MM.1S (cell line): Measurements from ENCODE around the gene PCCA.

Experiments
- DNase-seq: peaks from one replicate; pipeline ENCODE4 v3.0.0-alpha.2; 2015
- H2AFZ ChIP-seq: fragments of 300-600 bp; sonication (generic); 2 replicates; pipeline ENCODE4 v1.6.0; 2016; ENCODE audit warnings: antibody characterized with exemption, low read length
- H3F3A ChIP-seq: fragments of 300-600 bp; sonication (generic); 2 replicates; pipeline ENCODE4 v1.6.1; 2016; ENCODE audit warnings: mild to moderate bottlenecking, antibody characterized with exemption, low read length, moderate library complexity, mixed read lengths; ENCODE audit not compliant: insufficient read depth
- H3K27ac ChIP-seq: fragments of 300-600 bp; sonication (generic); 2 replicates; pipeline ENCODE4 v1.5.1; 2016; ENCODE audit warnings: mild to moderate bottlenecking, low read length
- H3K27me3 ChIP-seq: fragments of 300-600 bp; sonication (generic); replicated peaks from 2 replicates; pipeline ENCODE4 v1.6.0; 2016; ENCODE audit warnings: low read length; ENCODE audit not compliant: insufficient read depth
- H3K36me3 ChIP-seq: fragments of 300-600 bp; sonication (generic); replicated peaks from 2 replicates; pipeline ENCODE4 v1.6.1; 2016; ENCODE audit warnings: mild to moderate bottlenecking, low read length, mixed read lengths; ENCODE audit not compliant: insufficient read depth
- H3K4me1 ChIP-seq: fragments of 300-600 bp; sonication (generic); 2 replicates; pipeline ENCODE4 v1.6.1; 2016; ENCODE audit warnings: low read length, mixed read lengths
- H3K4me2 ChIP-seq: fragments of 300-600 bp; sonication (generic); 2 replicates; pipeline ENCODE4 v1.6.0; 2016; ENCODE audit warnings: low read depth, low read length
- H3K4me3 ChIP-seq: fragments of 300-600 bp; sonication (generic); 2 replicates; pipeline ENCODE4 v1.5.1; 2016; ENCODE audit warnings: low read length, mixed read lengths
- H3K79me2 ChIP-seq: fragments of 300-600 bp; sonication (generic); 2 replicates; pipeline ENCODE4 v1.6.1; 2016; ENCODE audit warnings: mixed run types, low read length, mixed read lengths
- H3K9ac ChIP-seq: fragments of 300-600 bp; sonication (generic); 2 replicates; pipeline ENCODE4 v1.6.1; 2016; ENCODE audit warnings: low read length, mixed read lengths
- H3K9me2 ChIP-seq: fragments of 300-600 bp; sonication (generic); replicated peaks from 2 replicates; pipeline ENCODE4 v1.6.1; 2016; ENCODE audit warnings: mild to moderate bottlenecking, low read length, mixed read lengths; ENCODE audit not compliant: insufficient read depth
- H3K9me3 ChIP-seq: fragments of 300-600 bp; sonication (generic); replicated peaks from 2 replicates; pipeline ENCODE4 v1.6.1; 2016; ENCODE audit warnings: mild to moderate bottlenecking, low read length, mixed read lengths; ENCODE audit not compliant: insufficient read depth
- H4K20me1 ChIP-seq: fragments of 300-600 bp; sonication (generic); 2 replicates; pipeline ENCODE4 v1.6.1; 2016; ENCODE audit warnings: mild to moderate bottlenecking, low read length, moderate library complexity, mixed read lengths; ENCODE audit not compliant: insufficient read depth
- EZH2 ChIP-seq: fragments of 300-600 bp; sonication (generic); optimal IDR thresholded peaks from 2 replicates; pipeline ENCODE3; 2017; ENCODE audit warnings: low read depth, mild to moderate bottlenecking, antibody characterized with exemption, low read length, mixed read lengths
- EZH2phosphoT487 ChIP-seq: fragments of 300-600 bp; sonication (generic); IDR thresholded peaks from 2 replicates; pipeline ENCODE4 v1.6.1; 2018; ENCODE audit warnings: antibody characterized with exemption, low read length
- TF ChIP-seq, protein P1 (sequence below): fragments of 300-600 bp; sonication (generic); IDR thresholded peaks from 2 replicates; pipeline ENCODE4 v1.5.1; 2016; ENCODE audit warnings: antibody characterized with exemption, low read length, mixed read lengths

Gene PCCA

DNA sequence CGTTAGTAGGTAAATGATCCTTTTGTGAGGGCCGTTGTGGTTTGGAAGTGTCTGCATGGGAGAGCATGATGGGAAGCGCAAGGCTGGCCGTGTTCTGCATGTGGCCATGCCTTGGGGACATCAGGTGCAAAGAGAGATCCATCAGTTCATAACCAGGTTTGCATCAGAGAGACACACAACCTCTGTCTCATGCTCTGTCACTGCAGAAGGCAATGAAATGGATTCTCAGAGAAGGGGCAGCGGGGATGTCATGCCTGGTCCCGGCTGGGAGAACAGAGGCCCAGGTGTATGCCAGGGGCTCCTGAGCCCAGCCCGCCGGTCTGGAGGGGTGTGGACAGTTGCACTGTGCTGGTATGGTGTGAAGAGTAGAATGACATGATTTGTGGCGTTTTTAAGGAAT is 439.5 kb downstream of the PCCA start:
- DNase-seq: no peak
- no peak overlapping the region for H3K9ac ChIP-seq
- H2AFZ ChIP-seq: no peak overlapping the region
- H3K9me2 ChIP-seq: no peaks in the 10 kb centered on the region
- H3K36me3 ChIP-seq: no peaks in the 10 kb centered on the region
- H3K27ac ChIP-seq: no peak overlapping the region
- no peaks in the 10 kb centered on the region for H3K79me2 ChIP-seq
- no peaks in the 10 kb centered on the region for H4K20me1 ChIP-seq
- H3K4me3 ChIP-seq: no peak overlapping the region
- TF ChIP-seq EZH2: no peak
- no peaks in the 10 kb centered on the region for H3F3A ChIP-seq
- H3K4me2 ChIP-seq: no peak overlapping the region
- H3K27me3 ChIP-seq: no peaks in the 10 kb centered on the region
- no peaks in the 10 kb centered on the region for H3K4me1 ChIP-seq
- H3K9me3 ChIP-seq: no peaks in the 10 kb centered on the region

DNA sequence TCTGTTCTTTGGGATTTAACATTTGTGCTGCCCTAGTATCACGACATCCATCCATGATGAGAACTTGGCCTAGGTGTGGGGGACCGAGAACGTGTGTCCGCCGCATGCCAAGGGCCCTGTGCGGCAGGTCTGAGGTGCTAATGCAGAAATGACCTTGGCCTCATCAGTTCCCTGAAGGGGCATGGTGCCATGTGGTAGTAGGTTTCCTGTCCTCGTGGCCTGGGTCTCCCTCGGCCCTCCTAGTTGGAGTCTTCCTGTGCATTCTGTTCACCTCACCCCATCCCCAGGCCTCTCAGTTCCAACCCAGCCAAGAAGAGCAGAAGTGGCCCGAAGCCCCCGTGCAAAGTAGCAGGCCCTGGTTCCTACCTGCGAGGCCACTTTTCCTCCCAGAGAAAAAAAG is 439.9 kb downstream of the PCCA start:
- no peaks in the 10 kb centered on the region for H3K9me2 ChIP-seq
- H3F3A ChIP-seq: no peaks in the 10 kb centered on the region
- no peak overlapping the region for H3K9ac ChIP-seq
- no peaks in the 10 kb centered on the region for H3K9me3 ChIP-seq
- TF ChIP-seq EZH2phosphoT487 (no peak), EZH2 (no peak)
- TF ChIP-seq, protein P1, sequence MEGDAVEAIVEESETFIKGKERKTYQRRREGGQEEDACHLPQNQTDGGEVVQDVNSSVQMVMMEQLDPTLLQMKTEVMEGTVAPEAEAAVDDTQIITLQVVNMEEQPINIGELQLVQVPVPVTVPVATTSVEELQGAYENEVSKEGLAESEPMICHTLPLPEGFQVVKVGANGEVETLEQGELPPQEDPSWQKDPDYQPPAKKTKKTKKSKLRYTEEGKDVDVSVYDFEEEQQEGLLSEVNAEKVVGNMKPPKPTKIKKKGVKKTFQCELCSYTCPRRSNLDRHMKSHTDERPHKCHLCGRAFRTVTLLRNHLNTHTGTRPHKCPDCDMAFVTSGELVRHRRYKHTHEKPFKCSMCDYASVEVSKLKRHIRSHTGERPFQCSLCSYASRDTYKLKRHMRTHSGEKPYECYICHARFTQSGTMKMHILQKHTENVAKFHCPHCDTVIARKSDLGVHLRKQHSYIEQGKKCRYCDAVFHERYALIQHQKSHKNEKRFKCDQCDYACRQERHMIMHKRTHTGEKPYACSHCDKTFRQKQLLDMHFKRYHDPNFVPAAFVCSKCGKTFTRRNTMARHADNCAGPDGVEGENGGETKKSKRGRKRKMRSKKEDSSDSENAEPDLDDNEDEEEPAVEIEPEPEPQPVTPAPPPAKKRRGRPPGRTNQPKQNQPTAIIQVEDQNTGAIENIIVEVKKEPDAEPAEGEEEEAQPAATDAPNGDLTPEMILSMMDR: no peak
- H3K79me2 ChIP-seq: no peaks in the 10 kb centered on the region
- no peaks in the 10 kb centered on the region for H3K27me3 ChIP-seq
- H3K4me2 ChIP-seq: no peak overlapping the region
- no peaks in the 10 kb centered on the region for H3K36me3 ChIP-seq
- H3K4me1 ChIP-seq: no peaks in the 10 kb centered on the region
- H2AFZ ChIP-seq: no peak overlapping the region
- H4K20me1 ChIP-seq: no peaks in the 10 kb centered on the region
- H3K27ac ChIP-seq: no peak overlapping the region
- no peak overlapping the region for H3K4me3 ChIP-seq
- no peak for DNase-seq

DNA sequence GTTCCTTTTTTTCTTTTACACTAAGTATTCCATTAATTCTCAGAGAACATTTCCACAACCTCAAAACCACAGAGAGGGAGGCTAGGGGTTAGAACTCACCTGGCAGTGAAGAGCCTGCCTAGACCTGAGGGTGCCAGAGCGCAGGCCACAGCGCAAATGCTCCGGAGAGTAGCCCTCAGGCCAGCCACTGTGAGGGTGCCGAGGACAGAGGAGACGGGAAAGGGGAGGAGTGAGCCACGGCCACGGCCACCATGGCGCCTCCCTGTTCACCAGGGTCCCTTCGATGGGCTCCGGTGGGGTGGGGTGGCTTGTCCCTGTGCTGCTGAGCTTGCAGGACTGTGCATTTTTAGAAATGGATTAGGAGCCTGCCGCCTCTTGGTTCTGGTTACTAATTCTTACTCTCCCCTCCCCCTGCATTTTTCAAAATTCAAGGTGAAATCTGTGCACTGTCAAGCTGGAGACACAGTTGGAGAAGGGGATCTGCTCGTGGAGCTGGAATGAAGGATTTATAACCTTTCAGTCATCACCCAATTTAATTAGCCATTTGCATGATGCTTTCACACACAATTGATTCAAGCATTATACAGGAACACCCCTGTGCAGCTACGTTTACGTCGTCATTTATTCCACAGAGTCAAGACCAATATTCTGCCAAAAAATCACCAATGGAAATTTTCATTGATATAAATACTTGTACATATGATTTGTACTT is 440.9 kb downstream of the PCCA start:
- H3K9me2 ChIP-seq: no peaks in the 10 kb centered on the region
- H3K9me3 ChIP-seq: no peaks in the 10 kb centered on the region
- H3F3A ChIP-seq: no peaks in the 10 kb centered on the region
- no peak overlapping the region for H3K9ac ChIP-seq
- H3K36me3 ChIP-seq: no peaks in the 10 kb centered on the region
- no peaks in the 10 kb centered on the region for H3K4me1 ChIP-seq
- H3K79me2 ChIP-seq: no peaks in the 10 kb centered on the region
- H2AFZ ChIP-seq: no peak overlapping the region
- H3K4me2 ChIP-seq: no peak overlapping the region
- no peak for DNase-seq
- H4K20me1 ChIP-seq: no peaks in the 10 kb centered on the region
- no peak overlapping the region for H3K27ac ChIP-seq
- no peaks in the 10 kb centered on the region for H3K27me3 ChIP-seq
- no peak overlapping the region for H3K4me3 ChIP-seq
- TF ChIP-seq EZH2 (no peak), EZH2phosphoT487 (no peak)
- TF ChIP-seq, protein P1: no peak

DNA sequence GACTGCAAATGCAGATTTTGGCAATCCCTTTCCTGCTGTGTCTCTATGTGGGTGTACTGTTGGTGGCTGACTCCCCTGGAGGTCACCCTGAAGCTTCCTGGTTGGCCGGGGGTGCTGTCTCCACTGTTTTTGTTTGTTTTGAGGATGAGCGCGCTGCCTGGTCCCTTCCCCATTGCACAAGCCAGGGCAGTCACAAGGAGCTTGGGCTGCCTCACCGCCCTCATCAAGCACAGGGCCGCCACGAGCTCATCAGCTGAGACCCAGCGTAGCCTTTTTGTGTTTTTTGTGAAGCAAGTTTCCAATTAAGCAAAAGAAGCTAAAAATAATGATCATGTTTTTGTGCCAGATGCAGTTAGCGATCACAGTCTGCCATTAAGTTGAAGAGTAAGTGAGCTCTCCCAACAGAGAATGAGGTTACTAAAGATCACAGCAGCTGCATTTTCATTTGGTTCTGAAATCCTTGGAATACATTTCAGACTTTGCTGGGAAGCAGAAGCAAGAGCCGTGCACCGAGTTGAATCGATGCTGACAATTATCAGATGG is 441.8 kb downstream of the PCCA start:
- H3K27me3 ChIP-seq: no peaks in the 10 kb centered on the region

More for the DNA sequence above, 441.8 kb downstream of the PCCA start:
- H3K36me3 ChIP-seq: no peaks in the 10 kb centered on the region
- no peaks in the 10 kb centered on the region for H3K9me3 ChIP-seq
- H3K27ac ChIP-seq: no peak overlapping the region
- H3K4me2 ChIP-seq: no peak overlapping the region
- H3K9me2 ChIP-seq: no peaks in the 10 kb centered on the region
- H3K9ac ChIP-seq: no peak overlapping the region
- no peaks in the 10 kb centered on the region for H3K79me2 ChIP-seq
- H3F3A ChIP-seq: no peaks in the 10 kb centered on the region
- TF ChIP-seq EZH2 (no peak), EZH2phosphoT487 (no peak)
- TF ChIP-seq, protein P1: no peak
- H2AFZ ChIP-seq: no peak overlapping the region
- no peak for DNase-seq
- no peaks in the 10 kb centered on the region for H4K20me1 ChIP-seq
- H3K4me1 ChIP-seq: no peaks in the 10 kb centered on the region
- no peak overlapping the region for H3K4me3 ChIP-seq
